HG03064 (cell line): ENCODE measurements around the gene FKTN.

Experiments used
- ATAC-seq: cut with Tn5 transposase; IDR thresholded peaks from one replicate; pipeline ENCODE4 v1.9.1; 2021; ENCODE audit warnings: low read depth; ENCODE audit not compliant: unreplicated experiment

Gene FKTN

GRCh38 chr9:105625088-105625487 is 67.2 kb downstream of the FKTN start:
- no peak for ATAC-seq

DNA sequence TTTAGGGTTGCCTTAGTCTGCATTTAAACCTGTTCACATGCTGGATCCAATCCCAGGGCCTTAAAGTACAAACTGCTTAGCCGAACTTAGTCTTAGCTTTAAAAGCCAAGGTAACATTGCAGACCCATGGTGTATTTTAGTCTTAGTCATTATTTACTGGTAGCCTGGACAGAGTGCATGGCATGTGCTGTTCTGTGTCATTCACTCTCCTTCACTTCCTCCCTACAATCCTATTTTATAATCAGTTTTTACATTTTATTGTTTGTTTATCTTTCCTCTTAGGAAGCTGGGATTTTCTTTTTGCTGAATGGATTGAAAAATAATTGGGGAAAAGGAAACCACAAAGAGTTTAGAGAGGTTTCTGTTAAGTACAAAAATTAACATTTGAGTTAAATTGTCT is 74.9 kb downstream of the FKTN start:
- ATAC-seq: no peak

- no peak for ATAC-seq
These were observed 75.5 kb downstream of the FKTN start for GRCh38 chr9:105633411-105633810.

DNA sequence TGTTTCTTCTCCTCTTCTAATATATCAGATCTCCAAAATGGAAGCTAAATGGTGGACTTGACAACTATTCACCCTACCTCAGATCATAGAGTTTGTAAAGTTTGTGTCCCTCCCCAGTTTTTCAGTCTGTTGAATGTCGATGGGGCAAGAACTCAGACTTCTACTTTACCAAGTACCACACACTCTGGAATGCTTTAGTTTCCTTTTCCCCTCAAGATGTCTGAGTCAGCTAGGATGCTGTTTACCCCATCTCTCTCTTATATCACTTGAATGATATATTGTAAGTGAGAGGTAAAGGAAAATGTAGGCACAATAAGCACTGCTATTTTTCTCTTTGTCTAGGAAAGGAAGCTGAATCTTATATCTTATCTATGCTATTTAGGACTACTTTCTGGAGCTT is 78.4 kb downstream of the FKTN start:
- no peak for ATAC-seq

DNA sequence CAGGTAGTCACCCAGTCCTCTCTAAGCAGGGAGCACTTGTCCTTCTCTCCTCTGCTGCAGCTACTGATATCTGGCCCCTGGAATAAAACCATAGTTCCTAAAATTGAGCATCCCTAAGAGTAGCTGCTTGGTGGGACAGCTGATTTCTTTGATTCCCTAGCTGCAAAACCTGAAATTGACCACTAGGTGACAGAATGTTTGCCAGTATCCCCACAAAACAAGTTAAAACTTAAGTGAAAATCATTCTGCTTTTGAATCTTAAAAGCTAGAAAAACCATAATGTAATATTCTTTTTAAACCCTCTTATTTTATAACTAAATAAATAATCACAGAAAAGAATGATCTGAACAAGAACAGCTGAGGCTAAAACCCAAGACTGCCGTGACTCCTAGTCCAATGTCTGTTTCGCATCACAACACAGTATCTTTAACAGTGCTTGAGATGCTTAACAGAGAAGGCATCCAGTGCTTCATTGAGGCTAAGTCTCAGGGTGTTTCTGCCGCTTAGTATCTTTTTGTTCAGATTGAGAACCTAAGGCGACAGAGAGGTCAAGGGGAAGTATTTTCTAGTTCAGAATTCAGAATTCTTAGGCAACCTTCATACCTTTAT is 80.0 kb downstream of the FKTN start:
- no peak for ATAC-seq

GRCh38 chr9:105639936-105640335 is 82.0 kb downstream of the FKTN start:
- no peak for ATAC-seq

GRCh38 chr9:105643795-105644194 is 85.9 kb downstream of the FKTN start:
- no peak for ATAC-seq

DNA sequence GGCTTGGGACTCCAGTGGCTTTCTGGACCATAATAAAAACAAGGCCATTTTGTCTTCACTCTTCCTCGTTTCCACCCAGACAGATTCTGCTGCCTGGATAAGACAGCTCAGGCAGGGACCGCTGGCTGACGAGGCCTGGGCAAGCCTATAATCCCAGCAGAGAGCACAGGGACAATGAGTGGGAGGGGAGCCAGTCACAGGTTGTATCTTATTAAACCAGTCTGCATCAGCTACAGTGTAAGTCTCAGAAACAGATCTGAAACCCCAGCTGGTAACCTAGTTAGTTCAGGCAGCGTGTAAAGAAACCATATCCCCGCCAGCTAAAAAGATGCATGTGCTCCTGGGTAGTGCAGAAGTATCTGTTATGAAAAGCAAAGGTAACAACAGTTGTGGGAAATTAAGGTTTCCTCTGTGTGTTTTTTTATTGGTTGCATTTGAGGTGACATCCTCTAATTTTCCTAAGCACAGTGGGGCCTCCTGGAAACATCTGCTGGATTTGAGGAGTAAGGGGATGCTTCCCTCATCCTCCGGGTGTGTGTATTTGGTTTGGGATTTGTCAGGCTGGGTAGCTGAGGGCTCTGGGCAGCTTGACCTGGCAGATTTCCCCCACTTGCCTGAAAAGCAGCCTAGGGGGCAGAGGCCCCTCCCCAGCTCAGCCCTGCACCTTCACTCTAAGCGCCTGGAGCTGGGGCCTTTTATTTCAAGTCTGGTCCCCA is 89.1 kb downstream of the FKTN start:
- ATAC-seq: no peak

DNA sequence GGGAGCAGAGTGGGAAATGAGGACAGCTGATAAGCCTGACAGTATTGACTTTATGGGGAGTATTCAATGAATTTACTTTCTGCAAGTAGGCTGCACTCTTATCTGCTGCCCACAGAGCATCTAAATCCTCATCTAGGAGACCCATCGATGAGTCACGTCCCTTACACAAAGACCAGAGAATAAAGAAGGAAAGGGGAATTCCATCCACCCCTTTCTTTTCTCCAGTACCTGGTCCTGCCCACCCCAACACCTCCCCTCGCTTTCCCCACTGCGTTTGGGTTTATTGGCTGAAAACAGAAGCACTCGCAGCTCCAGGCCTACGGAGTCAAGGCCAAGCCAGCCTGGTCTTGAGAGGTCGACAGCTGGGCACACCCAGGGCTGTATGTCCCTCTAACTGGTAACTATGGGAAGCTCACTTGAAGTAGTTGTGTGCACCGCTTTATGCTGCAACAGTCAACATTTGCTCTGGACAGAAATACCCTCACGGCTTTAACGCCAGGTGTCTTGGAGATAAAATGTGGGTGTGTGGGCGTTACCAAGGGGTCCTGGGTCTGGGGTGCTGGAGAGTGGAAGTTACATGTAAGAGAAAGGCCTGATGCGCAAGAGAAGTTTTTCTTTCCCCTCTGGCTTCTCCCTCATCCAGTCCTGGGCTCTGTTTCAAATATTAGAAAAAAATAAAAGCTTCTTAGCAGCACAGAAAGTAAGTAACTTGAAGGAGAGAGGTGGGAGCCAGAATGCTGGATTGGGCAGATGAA is 89.8 kb downstream of the FKTN start:
- no peak for ATAC-seq

DNA sequence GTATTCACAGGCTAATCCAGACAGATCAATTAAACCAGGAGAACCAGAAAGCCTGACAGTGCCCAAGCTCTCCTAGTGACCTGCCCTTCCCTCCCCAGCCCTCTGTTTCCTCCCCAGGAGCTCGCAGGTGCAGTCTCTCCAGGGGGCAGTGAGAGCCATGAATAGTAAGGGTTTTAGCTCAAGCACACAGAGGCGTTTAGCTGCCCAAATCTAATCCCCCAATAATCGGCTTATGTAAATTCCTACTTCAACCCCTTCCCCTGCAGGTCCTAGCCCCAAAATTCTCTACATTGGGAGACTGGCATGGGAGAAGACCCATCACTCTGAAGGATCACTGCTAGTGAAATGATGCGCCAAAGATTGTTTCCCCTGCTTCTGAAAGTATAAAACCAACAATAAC is 93.9 kb downstream of the FKTN start:
- no peak for ATAC-seq

GRCh38 chr9:105656131-105656921 is 98.4 kb downstream of the FKTN start:
- peak; percentile 68 for ATAC-seq

DNA sequence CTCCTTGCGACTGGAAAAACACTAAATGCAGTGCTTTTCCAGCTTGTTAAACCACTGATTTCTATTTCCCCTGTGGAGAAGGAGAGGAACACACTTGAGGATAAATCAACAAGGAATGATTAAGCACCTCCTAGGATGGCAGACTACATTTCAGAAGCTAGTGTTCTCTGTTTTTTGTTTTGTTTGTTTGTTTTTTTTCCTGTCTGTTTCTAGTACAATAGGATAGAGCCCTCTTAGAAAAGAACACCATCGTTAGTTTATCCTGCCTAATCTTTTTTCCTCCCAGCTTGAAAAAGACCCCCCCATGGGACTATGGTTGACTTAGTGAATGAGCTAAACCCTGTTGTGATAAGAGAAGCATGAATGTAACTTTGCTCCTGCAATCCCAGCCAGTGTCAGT is 100.4 kb downstream of the FKTN start:
- no peak for ATAC-seq

DNA sequence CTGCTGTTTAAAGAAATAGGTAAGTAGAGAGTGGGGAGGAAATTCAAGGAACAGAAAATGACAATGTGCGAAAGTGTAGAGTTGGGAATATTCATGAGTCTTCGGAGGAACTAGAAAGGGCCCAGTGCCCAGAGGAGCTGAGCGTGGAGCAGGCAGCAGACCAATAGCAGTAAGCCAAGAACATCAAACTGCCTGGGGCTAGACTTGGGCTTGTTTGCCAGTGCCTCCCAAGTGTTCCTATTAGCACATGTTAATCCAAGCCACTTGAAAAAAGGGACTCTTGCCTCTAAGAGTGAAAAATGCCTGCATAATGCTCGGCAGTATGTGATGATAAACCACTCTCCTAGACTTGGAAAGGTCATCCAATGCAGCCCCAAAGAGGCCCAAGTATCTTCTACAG is 103.1 kb downstream of the FKTN start:
- no peak for ATAC-seq

- peak; percentile 87 for ATAC-seq
These were observed 104.5 kb downstream of the FKTN start, which contains the start of gene TAL2 for GRCh38 chr9:105662184-105663104. TSS of gene TAL2 (plus strand) at chr9:105662457. CDS start at chr9:105662497, 40 bp downstream.

GRCh38 chr9:105663914-105664313 is 106.0 kb downstream of the FKTN start:
- no peak for ATAC-seq

GRCh38 chr9:105667867-105668266 is 109.9 kb downstream of the FKTN start:
- ATAC-seq: no peak

GRCh38 chr9:105670315-105670714 is 112.4 kb downstream of the FKTN start:
- no peak for ATAC-seq

- no peak for ATAC-seq
These were observed 112.8 kb downstream of the FKTN start for GRCh38 chr9:105670775-105671174.

DNA sequence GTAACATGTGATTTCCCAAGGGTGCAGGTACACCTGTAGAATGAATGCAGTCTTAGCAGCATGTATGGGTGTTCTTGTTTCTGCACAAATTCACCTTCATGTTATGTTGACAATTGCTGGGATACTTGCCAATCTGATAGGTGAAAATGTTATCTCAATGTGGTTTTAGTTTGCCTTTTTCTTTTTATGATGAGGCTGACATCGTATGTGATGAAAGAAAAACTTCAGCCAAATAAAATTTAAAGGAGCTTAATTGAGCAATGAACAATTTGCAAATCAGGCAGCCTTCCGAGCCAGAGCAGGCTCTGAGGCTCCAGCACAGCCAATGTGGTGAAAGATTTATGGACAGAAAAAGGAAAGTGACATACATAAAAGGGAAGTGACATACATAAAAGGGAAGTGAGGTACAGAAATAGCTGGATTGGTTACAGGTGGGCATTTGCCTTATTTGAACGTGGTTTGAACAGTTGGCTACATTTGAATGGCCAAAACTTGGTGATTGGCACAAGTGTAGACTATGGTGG is 114.8 kb downstream of the FKTN start:
- ATAC-seq: no peak
